Measurements from ENCODE around the gene GDF7. TPM values are rescaled to one million over a fixed set of nuclear protein-coding genes. Genes with fewer than 3 reads are reported as not detected.

The GDF7 gene
- total and polyA plus RNA-seq, 2 of the 8 experiments (the other 6 are each of a cell fraction or from before 2014, with no cell fraction given), result 0.04 to 0.06 TPM

- no peak for TF ChIP-seq TBP (IDR thresholded peaks at IDR 0.05; ENCODE audit: low read depth, low read length)
- no peak for TF ChIP-seq BACH1 (IDR thresholded peaks at IDR 0.05; ENCODE audit: low read length)
- no peak for TF ChIP-seq TAF7 (optimal IDR thresholded peaks at IDR 0.05; ENCODE audit: borderline replicate concordance, low read depth, low read length)
- TF ChIP-seq KDM5A (IDR thresholded peaks at IDR 0.05; ENCODE audit: low read length), result no peak
Measured at GRCh38 chr2:20724500-20725053, 57.6 kb downstream of the GDF7 start (continued).

Measured in H1 (cell line).